ENCODE measurements around the gene KRTAP2-3. TPM values are rescaled to one million over a fixed set of nuclear protein-coding genes. Genes with fewer than 3 reads are reported as not detected.
"Not testable (repeated sequence)": the region's sequence is repeated elsewhere in the genome, so short reads cannot be mapped to it uniquely, and the experiment has no call there.

The KRTAP2-3 gene, protein sequence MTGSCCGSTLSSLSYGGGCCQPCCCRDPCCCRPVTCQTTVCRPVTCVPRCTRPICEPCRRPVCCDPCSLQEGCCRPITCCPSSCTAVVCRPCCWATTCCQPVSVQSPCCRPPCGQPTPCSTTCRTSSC
- total RNA-seq: not detected
- long read RNA-seq: 0 reads

DNA sequence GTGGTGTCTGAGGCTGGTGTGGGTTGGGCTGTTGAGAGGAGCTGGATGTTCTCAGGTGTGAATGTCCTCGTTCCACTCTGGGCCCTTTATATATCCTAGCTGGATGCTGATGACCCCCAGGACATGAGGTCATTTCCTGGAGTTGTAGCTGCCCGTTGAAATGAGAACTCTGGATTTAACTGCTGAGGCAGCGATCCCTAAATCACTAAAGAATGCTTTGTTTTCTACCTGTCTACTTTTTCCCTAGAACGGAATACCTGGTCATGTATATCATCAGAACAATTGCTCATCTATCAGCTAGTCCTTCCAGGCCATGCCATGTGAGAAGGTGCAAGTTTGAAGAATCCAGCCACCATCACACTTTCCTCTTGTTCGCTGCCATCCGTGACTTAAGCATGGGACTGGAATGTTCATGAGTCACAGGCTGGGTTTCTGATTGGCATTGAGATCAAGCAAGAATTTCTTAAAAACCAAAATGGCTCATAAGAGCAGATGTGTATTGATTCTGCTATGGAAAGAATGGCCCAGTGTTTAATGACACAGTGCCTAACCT, at the start of gene KRTAP2-3:
KRTAP2-3 (minus strand) TSS at position 63 of the 553 bp plus-strand sequence. CDS start 64 bp downstream, outside the sequence.
- no peak for DNase-seq (ENCODE audit: low spot score)
- intact Hi-C loops (cut with DNase I): no loop called here

DNA sequence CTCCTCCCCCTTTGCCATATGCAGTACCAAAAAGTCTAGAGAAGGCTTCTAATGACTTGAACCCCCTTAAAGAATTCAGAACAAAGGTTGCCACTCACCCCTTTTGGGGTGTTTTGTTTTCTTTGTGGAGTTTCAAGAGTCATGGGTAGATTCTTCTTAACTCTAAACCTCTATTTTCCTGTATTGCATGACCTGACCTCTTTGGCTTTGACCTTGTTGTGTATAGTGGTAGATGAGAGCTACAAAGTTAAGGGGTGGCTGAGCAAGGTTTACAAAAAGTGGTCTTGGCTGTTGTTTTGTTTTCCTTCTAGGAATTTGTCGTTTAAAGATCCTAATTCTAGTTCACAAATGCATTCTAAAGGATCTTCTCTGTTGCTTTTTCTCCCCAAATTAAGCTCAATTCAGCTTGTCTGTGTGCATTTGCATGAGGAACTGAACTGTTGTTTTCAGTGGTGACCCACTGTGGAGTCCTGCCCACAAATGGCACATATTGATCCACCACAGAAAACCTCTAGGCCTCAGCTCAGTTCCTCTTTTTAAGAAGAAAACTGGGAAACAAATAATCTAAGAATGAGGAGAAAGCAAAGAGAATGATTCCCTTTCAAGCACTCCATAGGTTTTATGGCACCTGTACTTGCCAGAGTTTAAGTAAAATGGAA, 48.9 kb upstream of the KRTAP2-3 start:
- DNase-seq (ENCODE audit: low spot score); intact Hi-C loops (cut with DNase I): not testable (repeated sequence)

DNA sequence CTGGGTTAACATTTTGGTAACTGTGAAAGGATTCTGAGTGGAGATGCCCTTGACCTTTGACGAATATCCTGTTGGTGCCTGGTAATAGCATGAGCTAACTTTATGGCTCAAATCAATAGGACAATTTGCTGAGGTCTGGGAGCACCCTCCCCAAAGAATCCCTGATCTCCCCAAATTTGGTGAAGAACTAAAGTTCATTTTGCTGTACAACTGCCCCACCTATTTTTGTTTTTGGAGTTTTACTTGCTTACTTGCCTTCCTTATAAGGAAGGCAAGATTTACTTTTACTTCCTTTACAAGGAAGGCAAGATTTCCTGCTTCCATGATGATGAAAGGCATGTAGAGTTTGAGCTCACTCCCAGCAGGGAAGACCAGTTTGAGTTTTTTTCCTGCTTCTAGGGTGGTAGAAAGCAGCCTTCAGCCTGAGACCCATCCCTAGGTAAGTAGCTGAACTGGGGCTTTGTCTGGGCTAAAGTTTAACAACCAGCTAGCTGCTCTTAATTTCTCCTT, 48.1 kb upstream of the KRTAP2-3 start:
- intact Hi-C loops (cut with DNase I): no loop called here
- DNase-seq (ENCODE audit: low spot score): no peak

DNA sequence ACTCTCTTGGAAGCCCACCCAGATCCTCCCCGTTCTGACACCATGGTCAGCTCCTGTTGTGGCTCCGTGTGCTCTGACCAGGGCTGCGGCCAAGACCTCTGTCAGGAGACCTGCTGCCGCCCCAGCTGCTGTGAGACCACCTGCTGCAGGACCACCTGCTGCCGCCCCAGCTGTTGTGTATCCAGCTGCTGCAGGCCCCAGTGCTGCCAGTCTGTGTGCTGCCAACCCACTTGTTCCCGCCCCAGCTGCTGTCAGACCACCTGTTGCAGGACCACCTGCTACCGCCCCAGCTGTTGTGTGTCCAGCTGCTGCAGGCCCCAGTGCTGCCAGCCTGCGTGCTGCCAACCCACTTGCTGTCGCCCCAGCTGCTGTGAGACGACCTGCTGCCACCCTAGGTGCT, 45.4 kb upstream of the KRTAP2-3 start, which contains the start of gene KRTAP4-9:
KRTAP4-9 (plus strand) TSS at position 43 of the 400 bp plus-strand sequence; CDS start at position 43, 0 bp downstream.
- DNase-seq (ENCODE audit: low spot score); intact Hi-C loops (cut with DNase I): not testable (repeated sequence)

DNA sequence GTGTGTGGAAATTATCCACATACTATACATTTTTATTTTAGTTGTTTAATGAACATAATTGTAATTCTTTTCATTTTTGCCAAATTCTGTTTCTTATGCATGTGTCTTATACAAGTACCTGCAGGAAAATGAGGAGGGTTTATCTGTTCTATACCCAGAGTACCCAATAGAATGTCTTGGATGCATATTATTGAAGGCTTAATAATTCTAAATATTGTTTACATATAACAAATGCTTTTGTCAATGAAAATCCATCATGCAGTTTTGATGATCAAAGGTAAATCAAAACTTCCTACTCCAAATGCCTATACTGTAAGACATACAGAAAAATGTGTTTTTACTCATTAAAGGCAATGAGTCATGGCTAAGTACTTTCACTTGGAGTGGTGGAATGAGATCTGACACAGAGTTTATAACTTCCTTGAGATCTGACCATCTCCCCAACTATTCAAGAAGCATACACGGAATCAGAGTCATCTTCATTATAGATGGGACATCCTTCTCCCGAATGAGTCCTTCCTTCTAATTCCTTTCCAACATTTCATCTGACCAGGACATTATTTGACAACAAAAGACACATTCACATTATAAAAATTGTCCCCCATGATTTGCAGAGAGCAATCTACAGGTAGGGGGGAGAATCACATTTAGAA, 44.6 kb upstream of the KRTAP2-3 start:
- intact Hi-C loops (cut with DNase I); DNase-seq (ENCODE audit: low spot score): not testable (repeated sequence)

DNA sequence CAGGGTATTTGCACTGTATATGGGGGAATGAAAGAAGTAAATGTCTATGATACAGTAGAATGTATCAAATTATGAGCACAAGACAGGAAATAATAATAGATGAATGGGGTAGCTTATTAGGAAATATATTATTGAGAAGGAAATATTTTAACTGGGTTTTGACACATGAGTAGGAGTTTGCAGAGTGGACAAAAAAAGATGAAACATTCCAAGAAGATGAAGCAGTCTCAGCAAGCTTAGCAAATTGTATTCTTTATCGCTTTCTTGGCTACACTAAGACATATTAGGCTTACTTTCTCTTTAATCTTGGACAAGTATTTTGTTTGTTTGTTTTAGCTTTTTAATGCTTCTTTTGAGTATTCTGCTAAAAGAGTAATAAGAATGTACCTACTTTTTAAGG, 44.0 kb upstream of the KRTAP2-3 start:
- no peak for DNase-seq (ENCODE audit: low spot score)

DNA sequence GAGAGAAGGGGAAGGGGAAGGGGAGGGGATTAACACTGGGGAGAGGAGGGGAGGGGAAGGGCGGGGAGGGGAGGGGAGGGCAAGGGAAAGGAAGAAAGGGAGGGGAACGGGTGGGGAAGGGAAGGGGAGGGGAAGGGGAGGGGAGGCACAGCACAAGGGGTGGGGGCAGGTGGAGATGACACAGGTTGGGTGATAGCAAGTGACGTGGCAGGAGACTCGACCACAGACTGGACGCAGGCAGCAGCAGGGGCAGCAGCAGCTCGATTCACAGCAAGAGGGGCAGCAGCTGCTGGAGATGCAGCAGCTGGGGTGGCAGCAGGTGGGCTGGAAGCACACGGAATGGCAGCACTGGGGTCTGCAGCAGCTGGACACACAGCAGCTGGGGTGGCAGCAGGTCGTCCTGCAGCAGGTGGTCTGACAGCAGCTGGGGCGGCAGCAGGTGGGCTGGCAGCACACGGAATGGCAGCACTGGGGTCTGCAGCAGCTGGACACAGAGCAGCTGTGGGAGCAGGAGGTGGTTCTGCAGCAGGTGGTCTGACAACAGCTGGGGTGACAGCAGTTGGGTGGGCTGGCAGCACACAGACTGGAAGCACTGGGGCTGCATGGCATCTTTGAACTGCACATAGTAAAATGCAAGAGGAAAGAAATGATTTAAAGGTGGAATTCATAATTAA, 41.8 kb upstream of the KRTAP2-3 start, which contains the start of gene KRTAP4-16:
KRTAP4-16 (minus strand) TSS at position 624 of the 674 bp plus-strand sequence; CDS start at position 624, 0 bp downstream.
- intact Hi-C loops (cut with DNase I): no loop called here
- no peak for DNase-seq (ENCODE audit: low spot score)

More for the DNA sequence above, 44.0 kb upstream of the KRTAP2-3 start:
- intact Hi-C loops (cut with DNase I): no loop called here

DNA sequence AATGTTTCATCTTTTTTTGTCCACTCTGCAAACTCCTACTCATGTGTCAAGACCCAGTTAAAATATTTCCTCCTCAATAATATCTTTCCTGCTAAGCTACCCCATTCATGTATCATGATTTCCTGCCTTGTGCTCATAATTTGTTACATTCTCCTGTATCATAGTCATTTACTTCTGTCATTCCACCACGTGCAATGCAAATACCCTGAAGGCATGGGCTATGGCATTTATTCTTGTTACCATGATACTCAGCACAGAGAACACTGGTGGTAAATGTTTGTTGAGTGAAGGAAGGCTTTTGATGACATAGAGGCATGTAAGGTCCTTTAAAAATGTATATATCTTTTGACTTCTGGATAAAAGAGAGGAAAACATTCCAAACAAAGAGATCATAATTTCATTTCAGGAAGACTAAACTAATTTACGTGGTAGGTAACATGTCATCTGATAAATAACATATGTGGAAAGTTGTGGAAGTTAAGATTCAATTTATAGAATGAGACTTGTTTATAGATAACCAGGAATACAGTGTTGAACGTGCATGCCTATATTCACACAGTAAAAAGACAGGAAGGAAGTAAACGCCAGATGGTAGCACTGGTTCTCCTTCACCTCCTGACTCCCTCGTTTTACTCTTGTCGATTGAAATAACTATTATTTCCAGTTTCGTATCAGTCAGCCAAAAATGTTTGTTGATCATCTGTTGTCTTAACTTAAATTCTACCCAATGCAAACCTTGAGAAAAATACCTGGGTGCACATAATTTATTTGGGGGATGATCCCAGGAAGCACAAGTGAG, 40.0 kb upstream of the KRTAP2-3 start:
- DNase-seq (ENCODE audit: low spot score); intact Hi-C loops (cut with DNase I): not testable (repeated sequence)

DNA sequence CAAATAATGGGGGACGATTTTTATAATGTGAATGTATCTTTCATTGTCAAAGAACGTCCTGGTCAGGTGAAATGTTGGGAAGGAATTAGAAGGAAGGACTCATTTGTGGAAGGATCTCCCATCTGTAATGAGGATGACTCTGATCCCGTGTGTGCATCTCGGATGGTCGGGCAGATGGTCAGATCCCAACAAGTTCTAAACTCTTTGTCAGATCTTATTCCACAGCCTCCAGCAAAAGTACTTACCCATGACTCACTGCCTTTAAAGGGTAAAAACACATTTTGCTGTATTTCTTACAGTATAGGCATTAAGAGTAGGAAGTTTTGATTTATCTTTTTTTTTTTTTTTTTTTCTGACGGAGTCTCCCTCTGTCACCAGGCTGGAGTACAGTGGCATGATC, 38.6 kb upstream of the KRTAP2-3 start:
- intact Hi-C loops (cut with DNase I): no loop called here
- DNase-seq (ENCODE audit: low spot score): no peak

DNA sequence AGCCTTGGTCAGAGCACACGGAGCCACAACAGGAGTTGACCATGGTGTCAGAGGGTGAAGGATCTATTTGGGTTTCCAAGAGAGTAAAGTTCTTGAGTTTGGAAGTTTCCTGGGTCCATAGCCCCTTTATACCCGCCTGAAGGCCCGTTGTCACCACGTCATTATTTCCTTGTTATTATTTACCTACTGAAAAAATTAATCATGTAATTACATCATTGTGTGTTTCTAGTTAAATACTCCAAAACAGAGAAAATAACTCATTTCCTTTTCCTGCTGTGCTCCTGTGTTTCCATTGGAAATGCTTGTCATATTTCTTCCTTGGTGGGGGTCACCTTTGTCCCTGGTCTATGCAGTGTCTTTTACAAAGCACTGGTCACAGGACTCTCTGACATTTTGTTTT, 38.1 kb upstream of the KRTAP2-3 start, which contains the start of gene KRTAP4-8:
KRTAP4-8 (minus strand) TSS at position 101 of the 400 bp plus-strand sequence; CDS start at position 43, 58 bp downstream.
- no peak for DNase-seq (ENCODE audit: low spot score)
- intact Hi-C loops (cut with DNase I): no loop called here

DNA sequence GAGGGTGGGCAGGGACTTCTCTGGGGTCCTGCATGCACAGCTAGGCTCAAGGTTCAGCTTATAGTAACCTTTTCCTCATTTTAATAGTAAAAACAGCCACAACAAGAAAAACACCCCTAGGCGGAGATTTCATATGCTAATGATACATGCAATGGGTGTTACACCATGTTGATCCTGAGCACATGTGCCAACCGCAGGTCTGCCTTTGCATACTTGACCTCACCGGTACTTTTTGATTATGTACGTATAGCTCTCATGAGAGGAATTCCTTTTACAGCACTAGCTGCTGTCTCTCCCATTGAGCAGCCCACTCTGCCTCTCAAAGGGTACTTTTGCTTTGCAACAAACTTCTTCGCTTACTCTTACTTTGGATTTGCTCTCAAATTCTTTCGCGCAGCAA, 36.1 kb upstream of the KRTAP2-3 start:
- DNase-seq (ENCODE audit: low spot score): no peak
- intact Hi-C loops (cut with DNase I): no loop called here

DNA sequence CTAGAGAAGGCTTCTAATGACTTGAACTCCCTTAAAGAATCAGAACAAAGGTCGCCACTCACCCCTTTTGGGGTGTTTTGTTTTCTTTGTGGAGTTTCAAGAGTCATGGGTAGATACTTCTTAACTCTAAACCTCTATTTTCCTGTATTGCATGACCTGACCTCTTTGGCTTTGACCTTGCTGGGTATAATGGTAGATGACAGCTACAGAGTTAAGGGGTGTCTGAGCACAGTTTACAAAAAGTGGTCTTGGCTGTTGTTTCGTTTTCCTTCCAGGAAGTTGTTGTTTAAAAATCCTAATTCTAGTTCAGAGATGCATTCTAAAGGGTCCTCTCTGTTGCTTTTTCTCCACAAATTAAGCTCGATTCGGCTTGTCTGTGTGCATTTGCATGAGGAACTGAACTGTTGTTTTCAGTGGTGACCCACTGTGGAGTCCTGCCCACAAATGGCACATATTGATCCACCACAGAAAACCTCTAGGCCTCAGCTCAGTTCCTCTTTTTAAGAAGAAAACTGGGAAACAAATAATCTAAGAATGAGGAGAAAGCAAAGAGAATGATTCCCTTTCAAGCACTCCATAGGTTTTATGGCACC, 28.9 kb upstream of the KRTAP2-3 start:
- intact Hi-C loops (cut with DNase I); DNase-seq (ENCODE audit: low spot score): not testable (repeated sequence)

DNA sequence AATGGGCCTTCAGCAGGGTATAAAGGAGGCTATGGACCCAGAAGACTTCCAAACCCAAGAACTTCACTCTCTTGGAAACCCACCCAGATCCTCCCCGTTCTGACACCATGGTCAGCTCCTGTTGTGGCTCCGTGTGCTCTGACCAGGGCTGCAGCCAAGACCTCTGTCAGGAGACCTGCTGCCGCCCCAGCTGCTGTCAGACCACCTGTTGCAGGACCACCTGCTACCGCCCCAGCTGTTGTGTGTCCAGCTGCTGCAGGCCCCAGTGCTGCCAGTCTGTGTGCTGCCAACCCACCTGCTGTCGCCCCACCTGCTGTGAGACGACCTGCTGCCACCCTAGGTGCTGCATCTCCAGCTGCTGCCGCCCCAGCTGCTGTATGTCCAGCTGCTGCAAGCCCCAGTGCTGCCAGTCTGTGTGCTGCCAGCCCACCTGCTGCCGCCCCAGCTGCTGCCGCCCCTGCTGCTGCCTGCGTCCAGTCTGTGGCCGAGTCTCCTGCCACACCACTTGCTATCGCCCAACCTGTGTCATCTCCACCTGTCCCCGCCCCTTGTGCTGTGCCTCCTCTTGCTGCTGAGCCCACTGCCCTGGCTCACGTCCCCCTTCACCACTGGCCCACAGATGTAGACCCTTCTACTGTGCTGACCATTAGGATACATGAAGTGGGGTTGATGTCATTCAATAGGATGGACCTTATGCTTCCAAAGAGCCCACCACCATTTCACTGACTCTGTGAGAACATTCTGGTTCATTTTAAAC, 24.4 kb upstream of the KRTAP2-3 start, which contains the start of gene KRTAP4-7:
KRTAP4-7 (plus strand) TSS at position 51 of the 757 bp plus-strand sequence; CDS start at position 108, 57 bp downstream.
- intact Hi-C loops (cut with DNase I): not testable (repeated sequence)

DNA sequence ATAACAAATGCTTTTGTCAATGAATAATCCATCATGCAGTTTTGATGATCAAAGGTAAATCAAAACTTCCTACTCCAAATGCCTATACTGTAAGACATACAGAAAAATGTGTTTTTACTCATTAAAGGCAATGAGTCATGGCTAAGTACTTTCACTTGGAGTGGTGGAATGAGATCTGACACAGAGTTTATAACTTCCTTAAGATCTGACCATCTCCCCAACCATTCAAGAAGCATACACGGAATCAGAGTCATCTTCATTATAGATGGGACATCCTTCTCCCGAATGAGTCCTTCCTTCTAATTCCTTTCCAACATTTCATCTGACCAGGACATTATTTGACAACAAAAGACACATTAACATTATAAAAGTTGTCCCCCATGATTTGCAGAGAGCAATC, 23.5 kb upstream of the KRTAP2-3 start:
- intact Hi-C loops (cut with DNase I); DNase-seq (ENCODE audit: low spot score): not testable (repeated sequence)

More for the DNA sequence above, 24.4 kb upstream of the KRTAP2-3 start, which contains the start of gene KRTAP4-7:
- DNase-seq (ENCODE audit: low spot score): not testable (repeated sequence)

DNA sequence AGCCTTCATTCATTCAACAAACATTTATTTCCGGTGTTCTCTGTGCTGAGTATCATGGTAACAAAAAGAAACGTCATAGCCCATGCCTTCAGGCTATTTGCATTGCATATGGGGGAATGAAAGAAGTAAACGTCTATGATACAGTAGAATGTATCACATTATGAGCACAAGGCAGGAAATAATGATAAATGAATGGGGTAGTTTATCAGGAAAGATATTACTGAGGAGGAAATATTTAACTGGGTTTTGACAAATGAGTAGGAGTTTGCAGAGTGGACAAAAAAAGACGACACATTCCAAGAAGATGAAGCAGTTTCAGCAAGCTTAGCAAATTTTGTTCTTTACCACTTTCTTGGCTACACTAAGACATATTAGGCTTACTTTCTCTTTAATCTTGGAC, 22.7 kb upstream of the KRTAP2-3 start:
- DNase-seq (ENCODE audit: low spot score): no peak
- intact Hi-C loops (cut with DNase I): no loop called here

DNA sequence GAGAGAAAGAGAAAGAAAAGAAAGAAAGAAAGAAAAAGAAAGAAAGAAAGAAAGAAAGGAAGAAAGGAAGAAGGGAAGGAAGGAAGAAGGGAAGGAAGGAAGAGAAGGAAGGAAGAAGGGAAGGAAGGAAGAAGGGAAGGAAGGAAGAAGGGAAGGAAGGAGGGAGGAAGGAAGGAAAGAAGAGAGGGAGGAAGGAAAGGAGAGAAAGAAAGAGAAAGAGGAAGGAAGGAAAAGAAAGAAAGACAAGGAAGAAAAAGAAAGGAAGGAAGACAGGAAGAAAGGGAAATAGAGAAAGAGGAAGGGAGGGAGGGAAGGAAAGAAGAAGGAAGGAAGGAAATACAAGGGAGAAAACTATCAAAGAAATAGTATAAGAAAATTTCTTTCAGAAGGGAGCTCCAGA, 16.9 kb upstream of the KRTAP2-3 start:
- no peak for DNase-seq (ENCODE audit: low spot score)
- intact Hi-C loops (cut with DNase I): no loop called here

DNA sequence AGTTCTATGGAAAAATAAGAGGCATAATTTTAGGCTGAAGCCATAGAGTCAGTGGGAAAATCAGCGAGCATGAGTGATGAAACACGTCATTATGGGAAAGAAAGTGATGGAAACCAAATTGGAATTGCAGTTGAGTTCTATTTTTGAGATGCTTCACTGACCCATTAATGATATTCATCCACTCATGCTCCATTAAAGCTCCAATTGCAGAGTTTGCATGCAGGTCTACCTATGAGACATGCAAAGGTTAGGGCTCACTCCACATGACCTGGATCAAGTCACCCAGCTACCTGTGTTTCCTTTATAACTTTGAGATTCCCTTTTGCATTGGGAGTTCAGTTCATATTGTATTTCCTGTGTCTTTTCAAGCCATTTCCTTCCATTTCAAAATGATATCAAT, 13.8 kb upstream of the KRTAP2-3 start:
- DNase-seq (ENCODE audit: low spot score): no peak
- intact Hi-C loops (cut with DNase I): no loop called here
